Natural killer cell (primary cell): Measurements from ENCODE around the gene CDH5. TPM values are rescaled to one million over a fixed set of nuclear protein-coding genes. Genes with fewer than 3 reads are reported as not detected.

Experiments
- ATAC-seq, 3 donors: fragments of 150-1000 bp in 2 of 3; fragments of 200-7000 bp in 1 of 3; cut with Tn5 transposase; 1 replicate in 1 of 3; 2 replicates in 2 of 3; pipeline ENCODE4 v1.10.0; 2021; ENCODE audit warnings: mild to moderate bottlenecking in 2 of 3, moderate library complexity in 2 of 3
- DNase-seq, 2 donors: peaks; one replicate each; pipeline versions ENCODE4 v3.0.0 to v3.0.0-alpha.2; 2013 to 2021; ENCODE audit warnings: mixed read lengths in 1 of 2
- H3K27ac ChIP-seq: one replicate; pipeline ENCODE4 v1.5.1; 2013; ENCODE audit warnings: mild to moderate bottlenecking, low read length
- H3K27me3 ChIP-seq: one replicate; pipeline ENCODE4 v1.6.1; 2013; ENCODE audit warnings: low read length; ENCODE audit not compliant: control insufficient read depth, insufficient read depth
- H3K36me3 ChIP-seq: one replicate; pipeline ENCODE4 v1.6.1; 2013; ENCODE audit warnings: low read length; ENCODE audit not compliant: control insufficient read depth, insufficient read depth
- H3K4me1 ChIP-seq: one replicate; pipeline ENCODE4 v1.6.1; 2013; ENCODE audit warnings: low read length; ENCODE audit not compliant: control insufficient read depth, insufficient read depth
- H3K4me3 ChIP-seq: one replicate; pipeline ENCODE4 v1.5.1; 2013; ENCODE audit warnings: low read length
- H3K9me3 ChIP-seq: one replicate; pipeline ENCODE4 v1.6.1; 2013; ENCODE audit warnings: low read length; ENCODE audit not compliant: control insufficient read depth, insufficient read depth
- H3K27ac Mint-ChIP-seq, 2 donors: one replicate each; pipeline ENCODE4 v1.8.0; 2022; ENCODE audit warnings: mild to moderate bottlenecking in 2 of 2, mixed read lengths in 2 of 2, moderate library complexity in 1 of 2
- H3K27me3 Mint-ChIP-seq, 2 donors: one replicate each; pipeline ENCODE4 v1.8.0; 2022; ENCODE audit warnings: low read depth in 2 of 2, mixed read lengths in 2 of 2
- H3K36me3 Mint-ChIP-seq: one replicate; pipeline ENCODE4 v1.8.0; 2022; ENCODE audit warnings: mixed read lengths
- H3K4me1 Mint-ChIP-seq, 2 donors: one replicate each; pipeline ENCODE4 v1.8.0; 2022; ENCODE audit warnings: mixed read lengths in 2 of 2
- H3K4me3 Mint-ChIP-seq: one replicate; pipeline ENCODE4 v1.8.0; 2022; ENCODE audit warnings: mild to moderate bottlenecking, moderate library complexity, mixed read lengths
- H3K9me3 Mint-ChIP-seq, 2 donors: one replicate each; pipeline ENCODE4 v1.8.0; 2022; ENCODE audit warnings: mixed read lengths in 2 of 2
- WGBS: methylation state at CpG from one replicate; pipeline ENCODE4 v1.1.7; 2013; ENCODE audit warnings: missing lambda C conversion rate; ENCODE audit not compliant: insufficient coverage; 5-methylcytosine and 5-hydroxymethylcytosine counted together
- intact Hi-C: fragments of 100-400 bp; cut with micrococcal nuclease; formaldehyde crosslinking; loops from one replicate; pipeline ENCODE4 v1.14.2; 2022
- total RNA-seq, 4 donors: library from RNA; stranded (reverse); fragments of 120-200 nt in 1 of 4; gene quantifications; one replicate each; pipeline versions ENCODE4 v1.2.3 to v1.2.4, GENCODE V29; 2013 to 2022
- TF ChIP-seq, protein P1 (sequence below): fragments of 200-600 bp; IDR thresholded peaks from one replicate; pipeline ENCODE4 v1.8.0; 2022; ENCODE audit warnings: antibody characterized with exemption

The CDH5 gene
- total RNA-seq, 3 donors from 2014 or later (not counting 1 experiment from before 2014, with no cell fraction given), result not detected

DNA sequence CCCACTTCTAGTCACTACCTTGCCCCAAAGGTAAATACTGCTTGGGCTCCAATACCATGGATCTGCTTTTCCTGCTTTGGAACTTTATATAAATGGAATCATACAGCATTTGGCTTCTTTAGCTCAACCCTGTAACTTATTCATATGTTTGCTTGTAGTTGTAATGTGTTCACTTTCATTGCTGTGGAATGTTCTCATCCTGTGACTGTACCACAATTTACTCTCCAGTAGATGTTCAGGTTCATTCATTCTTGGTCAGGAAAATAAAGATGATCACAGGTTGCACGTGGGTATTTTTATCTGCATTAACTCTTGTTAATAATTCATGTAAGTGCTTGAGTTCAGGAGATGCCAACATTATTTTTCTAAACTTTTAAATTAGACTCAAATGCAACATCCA, 53.9 kb downstream of the CDH5 start:
- peaks cover 5% of the 10 kb centered on the region for H3K27me3 ChIP-seq
- H3K4me3 ChIP-seq, result no peak overlapping the region
- ATAC-seq (no peak), DNase-seq (no peak)
- TF ChIP-seq, protein P1, sequence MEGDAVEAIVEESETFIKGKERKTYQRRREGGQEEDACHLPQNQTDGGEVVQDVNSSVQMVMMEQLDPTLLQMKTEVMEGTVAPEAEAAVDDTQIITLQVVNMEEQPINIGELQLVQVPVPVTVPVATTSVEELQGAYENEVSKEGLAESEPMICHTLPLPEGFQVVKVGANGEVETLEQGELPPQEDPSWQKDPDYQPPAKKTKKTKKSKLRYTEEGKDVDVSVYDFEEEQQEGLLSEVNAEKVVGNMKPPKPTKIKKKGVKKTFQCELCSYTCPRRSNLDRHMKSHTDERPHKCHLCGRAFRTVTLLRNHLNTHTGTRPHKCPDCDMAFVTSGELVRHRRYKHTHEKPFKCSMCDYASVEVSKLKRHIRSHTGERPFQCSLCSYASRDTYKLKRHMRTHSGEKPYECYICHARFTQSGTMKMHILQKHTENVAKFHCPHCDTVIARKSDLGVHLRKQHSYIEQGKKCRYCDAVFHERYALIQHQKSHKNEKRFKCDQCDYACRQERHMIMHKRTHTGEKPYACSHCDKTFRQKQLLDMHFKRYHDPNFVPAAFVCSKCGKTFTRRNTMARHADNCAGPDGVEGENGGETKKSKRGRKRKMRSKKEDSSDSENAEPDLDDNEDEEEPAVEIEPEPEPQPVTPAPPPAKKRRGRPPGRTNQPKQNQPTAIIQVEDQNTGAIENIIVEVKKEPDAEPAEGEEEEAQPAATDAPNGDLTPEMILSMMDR, result no peak
- Mint-ChIP-seq H3K4me3 (no peak overlapping the region), H3K27me3 (peaks cover 36 to 38% of the 10 kb centered on the region in 2 donors), H3K4me1 (peaks cover 0 to 5% of the 10 kb centered on the region in 2 donors), H3K9me3 (no peaks in the 10 kb centered on the region), H3K36me3 (no peaks in the 10 kb centered on the region), H3K27ac (no peak overlapping the region)
- H3K9me3 ChIP-seq, result no peaks in the 10 kb centered on the region
- 71% methylated on average over 1 of the region's 1 CpG for WGBS
- no peaks in the 10 kb centered on the region for H3K4me1 ChIP-seq
- H3K36me3 ChIP-seq, result no peaks in the 10 kb centered on the region
- H3K27ac ChIP-seq, result no peak overlapping the region
- intact Hi-C loops, result no loop called here

DNA sequence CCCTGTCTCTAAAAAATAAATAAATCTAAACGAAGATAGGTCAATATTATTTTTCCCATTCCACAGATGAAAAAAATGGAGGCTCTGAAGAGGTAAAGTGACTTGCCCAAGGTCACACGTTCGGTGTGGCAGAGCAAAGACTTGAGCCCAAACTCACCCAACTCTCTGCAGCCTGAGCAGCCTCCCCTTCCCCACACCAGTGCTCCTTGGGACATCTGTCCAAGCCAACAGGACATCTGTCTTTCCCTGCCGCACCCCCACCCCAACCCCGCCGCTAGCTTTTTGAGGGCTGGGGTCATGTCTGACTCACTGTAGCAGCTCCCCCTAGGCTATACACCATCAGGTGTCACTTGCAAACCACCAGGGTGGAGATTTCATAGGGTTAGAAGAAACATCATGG, 55.4 kb downstream of the CDH5 start:
- no peak for DNase-seq
- Mint-ChIP-seq H3K27ac (no peak overlapping the region), H3K9me3 (no peaks in the 10 kb centered on the region), H3K4me3 (no peak overlapping the region), H3K36me3 (no peaks in the 10 kb centered on the region), H3K27me3 (peaks cover 47 to 51% of the 10 kb centered on the region in 2 donors), H3K4me1 (peaks cover 0 to 9% of the 10 kb centered on the region in 2 donors)
- ATAC-seq, result no peak
- WGBS, result 94% methylated on average over 6 of the region's 6 CpGs
- no peaks in the 10 kb centered on the region for H3K9me3 ChIP-seq
- H3K27me3 ChIP-seq, result peaks cover 13% of the 10 kb centered on the region
- TF ChIP-seq, protein P1, result no peak
- H3K27ac ChIP-seq, result no peak overlapping the region
- intact Hi-C loops, result no loop called here
- peaks cover 5% of the 10 kb centered on the region for H3K4me1 ChIP-seq
- H3K36me3 ChIP-seq, result no peaks in the 10 kb centered on the region
- H3K4me3 ChIP-seq, result no peak overlapping the region

DNA sequence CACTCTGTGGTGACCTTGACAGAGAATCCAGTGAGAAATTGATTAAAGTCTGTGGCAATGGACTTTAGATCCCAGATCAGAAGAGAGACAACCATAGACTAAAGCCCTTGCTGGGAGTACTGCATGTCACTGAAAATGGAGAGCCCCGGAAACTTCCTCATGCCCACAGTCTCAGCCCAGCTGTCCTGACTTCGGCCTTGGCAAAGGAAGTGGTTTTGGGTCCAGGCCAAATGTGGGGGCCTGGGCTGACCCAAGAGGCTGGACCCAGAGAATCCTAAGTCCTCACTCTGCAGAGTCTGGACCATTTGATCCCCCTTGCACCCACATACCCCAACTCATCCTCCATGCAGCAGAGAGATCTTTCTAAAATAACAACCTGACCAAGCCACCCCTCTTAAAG, 55.9 kb downstream of the CDH5 start:
- DNase-seq, result no peak
- Mint-ChIP-seq H3K27me3 (peaks cover 47 to 51% of the 10 kb centered on the region in 2 donors), H3K36me3 (no peaks in the 10 kb centered on the region), H3K4me3 (no peak overlapping the region), H3K4me1 (peaks cover 0 to 9% of the 10 kb centered on the region in 2 donors), H3K9me3 (no peaks in the 10 kb centered on the region), H3K27ac (no peak overlapping the region)
- no peak overlapping the region for H3K27ac ChIP-seq
- no peaks in the 10 kb centered on the region for H3K9me3 ChIP-seq
- ATAC-seq, result no peak
- TF ChIP-seq, protein P1, result no peak
- peaks cover 5% of the 10 kb centered on the region for H3K4me1 ChIP-seq
- no peak overlapping the region for H3K4me3 ChIP-seq
- H3K27me3 ChIP-seq, result peaks cover 13% of the 10 kb centered on the region
- intact Hi-C loops, result no loop called here
- no peaks in the 10 kb centered on the region for H3K36me3 ChIP-seq
- WGBS, result 52% methylated on average over 2 of the region's 2 CpGs

DNA sequence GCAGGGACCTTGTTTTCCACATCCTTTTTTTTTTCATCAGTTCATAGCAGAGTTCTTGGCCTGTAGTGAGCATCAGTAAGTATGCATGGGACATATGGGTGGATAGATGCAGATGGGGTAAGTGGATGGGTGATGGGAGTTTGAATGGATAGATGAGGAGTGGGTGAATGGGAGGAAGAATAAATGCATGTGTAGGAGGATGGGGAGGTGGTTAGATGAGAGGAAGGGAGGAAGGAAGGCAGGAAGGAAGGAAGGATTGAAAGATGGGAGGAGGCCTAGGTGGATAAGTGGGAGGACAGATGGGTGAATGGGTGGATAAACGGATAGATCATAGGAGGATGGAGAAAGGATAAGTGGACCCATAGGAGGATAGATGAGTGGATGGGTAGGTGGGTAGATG, 56.7 kb downstream of the CDH5 start:
- ATAC-seq (no peak), DNase-seq (no peak)
- no peaks in the 10 kb centered on the region for H3K9me3 Mint-ChIP-seq
- 88% methylated on average over 1 of the region's 1 CpG for WGBS
- no peaks in the 10 kb centered on the region for H3K9me3 ChIP-seq
- TF ChIP-seq, protein P1, result no peak
- peaks cover 21% of the 10 kb centered on the region for H3K27me3 ChIP-seq
- peaks cover 48 to 51% of the 10 kb centered on the region in 2 donors for H3K27me3 Mint-ChIP-seq
- H3K36me3 Mint-ChIP-seq, result no peaks in the 10 kb centered on the region
- no peak overlapping the region for H3K4me3 Mint-ChIP-seq
- intact Hi-C loops, result no loop called here
- no peak overlapping the region for H3K27ac ChIP-seq
- H3K4me1 Mint-ChIP-seq, result peaks cover 0 to 5% of the 10 kb centered on the region in 2 donors
- no peaks in the 10 kb centered on the region for H3K36me3 ChIP-seq
- no peak overlapping the region for H3K4me3 ChIP-seq
- no peak overlapping the region for H3K27ac Mint-ChIP-seq
- peaks cover 12% of the 10 kb centered on the region for H3K4me1 ChIP-seq
